Measurements from ENCODE around the gene PLEKHA3.

DNA sequence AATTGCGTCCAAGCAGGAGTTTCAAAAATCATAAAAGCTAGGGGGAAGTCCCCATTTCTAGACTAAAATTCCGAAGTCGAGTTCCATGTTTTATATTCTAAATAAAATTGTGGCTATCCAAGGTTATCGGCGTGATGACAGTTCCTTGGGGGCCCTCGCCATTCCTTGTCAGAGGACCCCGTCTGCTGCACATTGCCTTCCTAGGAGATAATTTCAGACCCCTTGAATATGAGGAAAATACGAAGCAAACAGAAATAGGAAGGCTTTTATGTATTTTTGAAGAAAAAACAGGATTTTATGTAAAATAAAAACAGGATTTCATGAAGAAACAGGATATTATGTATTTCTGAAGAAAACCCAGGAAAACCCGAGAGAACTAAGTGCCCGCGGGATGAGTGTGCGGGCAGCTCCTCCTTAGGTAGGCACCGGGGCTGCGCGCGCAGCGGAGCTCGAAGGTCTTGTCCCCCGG is 465 bp upstream of the PLEKHA3 start:
- TF ChIP-seq, protein P1, sequence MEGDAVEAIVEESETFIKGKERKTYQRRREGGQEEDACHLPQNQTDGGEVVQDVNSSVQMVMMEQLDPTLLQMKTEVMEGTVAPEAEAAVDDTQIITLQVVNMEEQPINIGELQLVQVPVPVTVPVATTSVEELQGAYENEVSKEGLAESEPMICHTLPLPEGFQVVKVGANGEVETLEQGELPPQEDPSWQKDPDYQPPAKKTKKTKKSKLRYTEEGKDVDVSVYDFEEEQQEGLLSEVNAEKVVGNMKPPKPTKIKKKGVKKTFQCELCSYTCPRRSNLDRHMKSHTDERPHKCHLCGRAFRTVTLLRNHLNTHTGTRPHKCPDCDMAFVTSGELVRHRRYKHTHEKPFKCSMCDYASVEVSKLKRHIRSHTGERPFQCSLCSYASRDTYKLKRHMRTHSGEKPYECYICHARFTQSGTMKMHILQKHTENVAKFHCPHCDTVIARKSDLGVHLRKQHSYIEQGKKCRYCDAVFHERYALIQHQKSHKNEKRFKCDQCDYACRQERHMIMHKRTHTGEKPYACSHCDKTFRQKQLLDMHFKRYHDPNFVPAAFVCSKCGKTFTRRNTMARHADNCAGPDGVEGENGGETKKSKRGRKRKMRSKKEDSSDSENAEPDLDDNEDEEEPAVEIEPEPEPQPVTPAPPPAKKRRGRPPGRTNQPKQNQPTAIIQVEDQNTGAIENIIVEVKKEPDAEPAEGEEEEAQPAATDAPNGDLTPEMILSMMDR (IDR thresholded peaks at IDR 0.05) = no peak
- no peak for TF ChIP-seq POLR2A (IDR thresholded peaks at IDR 0.05)
